Medulla oblongata (tissue), 1 donor: ENCODE measurements around the gene MAEA.

Experiments
- DNase-seq: peaks from one replicate; pipeline ENCODE4 v3.0.0-alpha.2; 2015; ENCODE audit errors: extremely low spot score

MAEA gene

DNA sequence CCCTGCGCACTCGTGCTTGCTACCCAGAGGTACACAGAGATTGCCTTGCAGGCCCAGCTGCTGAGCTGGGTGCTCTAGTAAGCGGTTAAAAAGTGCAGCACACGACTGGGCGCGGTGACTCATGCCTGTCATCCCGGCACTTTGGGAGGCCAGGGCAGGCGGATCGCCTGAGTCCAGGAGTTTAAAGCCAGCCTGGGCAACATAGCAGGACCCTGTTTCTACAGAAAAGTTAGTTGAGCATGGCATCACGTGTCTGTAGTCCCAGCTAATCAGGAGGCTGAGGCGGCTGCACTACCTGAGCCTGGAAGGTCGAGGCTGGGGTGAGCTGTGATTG is 62.8 kb downstream of the MAEA start:
- DNase-seq, result no peak

GRCh38 chr4:1353186-1354055 is 63.7 kb downstream of the MAEA start:
- DNase-seq, result no peak

DNA sequence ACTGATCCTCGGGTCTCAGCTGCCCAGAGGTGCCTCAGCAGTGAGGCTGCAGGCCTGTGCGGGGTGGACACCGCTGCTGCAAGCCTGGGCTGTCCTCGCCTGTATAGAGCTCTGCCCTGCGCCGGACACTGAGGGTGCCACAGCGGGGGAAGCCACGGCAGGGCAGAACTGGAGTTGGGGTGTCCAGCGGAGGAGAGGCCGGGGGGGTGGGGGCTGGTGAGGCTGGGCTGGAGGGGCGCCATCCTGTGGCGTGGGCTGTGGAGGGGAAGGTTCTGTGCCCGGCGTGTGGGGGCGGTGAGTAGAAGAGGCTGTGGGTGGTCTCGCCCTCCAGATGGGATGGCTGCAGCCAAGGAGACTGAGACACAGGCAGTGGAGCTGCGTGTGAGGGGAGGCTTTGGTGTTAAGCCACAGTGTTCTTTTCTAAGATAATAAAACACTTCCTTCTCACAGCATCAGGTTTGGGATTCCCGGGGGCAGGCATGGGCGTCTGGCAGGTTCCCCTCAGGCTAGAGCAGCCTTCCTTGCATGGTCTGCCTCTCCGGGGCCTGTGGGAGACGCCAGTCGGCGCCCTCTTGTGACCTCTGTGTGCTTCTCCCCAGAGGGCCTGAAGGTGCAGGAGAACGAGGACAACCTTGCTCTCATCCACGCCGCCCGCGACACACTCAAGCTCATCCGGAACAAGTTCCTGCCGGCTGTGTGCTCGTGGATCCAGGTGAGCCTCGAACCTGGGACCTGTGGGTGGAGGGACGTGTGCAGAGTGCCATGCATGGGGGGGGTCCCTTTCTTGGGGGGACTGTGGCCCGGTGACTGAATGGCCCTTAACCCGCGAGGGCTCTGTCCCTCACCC is 64.7 kb downstream of the MAEA start:
- DNase-seq, result no peak

DNA sequence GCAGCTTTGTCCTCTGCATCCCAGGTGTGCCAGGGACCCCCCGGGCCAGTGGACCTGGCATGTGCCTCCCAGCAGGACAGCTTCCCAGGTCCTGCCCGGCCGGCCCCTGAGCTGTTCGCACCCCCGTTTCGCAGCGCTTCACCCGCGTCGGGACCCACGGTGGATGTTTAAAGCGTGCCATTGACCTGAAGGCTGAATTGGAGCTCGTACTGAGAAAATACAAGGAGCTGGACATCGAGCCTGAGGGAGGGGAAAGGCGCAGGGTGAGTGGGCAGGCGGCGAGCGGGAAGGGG is 65.2 kb downstream of the MAEA start:
- no peak for DNase-seq

DNA sequence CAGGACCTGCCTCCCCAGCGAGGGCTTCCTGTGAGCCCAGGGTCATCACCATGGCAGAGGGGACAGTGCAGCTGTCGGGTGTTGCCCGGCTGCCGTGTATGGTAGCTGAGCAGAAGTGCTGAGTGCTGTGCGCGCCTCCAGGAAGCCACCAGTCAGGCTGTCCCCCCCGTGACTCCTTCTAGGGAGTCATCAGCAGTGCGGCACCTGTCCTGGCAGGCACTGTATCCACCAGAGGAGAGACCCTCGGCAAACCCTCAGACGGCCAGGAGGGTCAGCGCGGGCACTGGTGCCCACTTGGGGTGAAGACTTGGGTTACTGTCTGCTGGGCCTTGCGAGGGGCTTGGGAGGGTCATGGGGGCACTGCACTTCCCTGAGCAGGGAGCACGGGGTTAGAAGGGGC is 65.7 kb downstream of the MAEA start:
- DNase-seq, result no peak

DNA sequence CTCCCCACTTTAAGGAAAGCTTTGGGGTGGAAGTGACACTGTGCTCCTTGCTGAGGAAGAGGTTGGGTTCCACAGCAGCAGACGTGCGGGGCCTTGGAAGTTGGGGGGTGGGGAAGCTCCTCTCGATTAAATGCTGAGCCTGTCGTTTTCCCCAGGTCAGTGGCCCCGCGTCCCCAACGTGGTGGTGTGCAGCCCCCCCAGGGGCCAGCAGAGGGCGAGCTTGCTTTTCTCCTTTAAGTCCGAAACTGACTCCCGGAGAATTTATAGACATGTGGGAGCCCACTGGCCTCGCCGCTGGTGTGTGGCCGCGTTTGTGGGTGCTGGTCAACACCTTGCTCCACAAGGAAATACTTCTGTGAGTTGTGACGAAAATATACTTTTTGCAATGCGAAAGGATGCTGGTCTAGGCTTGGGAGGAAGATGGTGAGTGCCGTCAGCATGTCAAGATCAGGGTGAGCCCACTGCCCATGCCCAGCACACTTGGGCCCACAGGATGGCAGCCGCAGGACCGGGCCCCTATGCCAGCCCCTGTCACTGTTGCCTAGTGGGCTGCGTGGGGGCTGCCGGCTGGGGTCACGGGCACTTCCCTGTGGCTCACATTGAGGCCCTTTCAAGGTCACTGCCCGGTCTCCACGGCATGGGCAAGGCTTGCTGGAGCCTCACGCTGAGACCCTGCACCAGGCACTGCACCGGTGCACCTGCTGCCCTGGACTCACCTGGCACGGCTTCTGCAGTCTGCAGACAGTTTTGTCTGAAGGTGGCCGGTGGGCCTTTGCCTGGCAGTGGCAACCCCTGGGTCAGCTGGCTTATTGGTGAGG is 66.7 kb downstream of the MAEA start:
- DNase-seq, result peak; percentile 72

DNA sequence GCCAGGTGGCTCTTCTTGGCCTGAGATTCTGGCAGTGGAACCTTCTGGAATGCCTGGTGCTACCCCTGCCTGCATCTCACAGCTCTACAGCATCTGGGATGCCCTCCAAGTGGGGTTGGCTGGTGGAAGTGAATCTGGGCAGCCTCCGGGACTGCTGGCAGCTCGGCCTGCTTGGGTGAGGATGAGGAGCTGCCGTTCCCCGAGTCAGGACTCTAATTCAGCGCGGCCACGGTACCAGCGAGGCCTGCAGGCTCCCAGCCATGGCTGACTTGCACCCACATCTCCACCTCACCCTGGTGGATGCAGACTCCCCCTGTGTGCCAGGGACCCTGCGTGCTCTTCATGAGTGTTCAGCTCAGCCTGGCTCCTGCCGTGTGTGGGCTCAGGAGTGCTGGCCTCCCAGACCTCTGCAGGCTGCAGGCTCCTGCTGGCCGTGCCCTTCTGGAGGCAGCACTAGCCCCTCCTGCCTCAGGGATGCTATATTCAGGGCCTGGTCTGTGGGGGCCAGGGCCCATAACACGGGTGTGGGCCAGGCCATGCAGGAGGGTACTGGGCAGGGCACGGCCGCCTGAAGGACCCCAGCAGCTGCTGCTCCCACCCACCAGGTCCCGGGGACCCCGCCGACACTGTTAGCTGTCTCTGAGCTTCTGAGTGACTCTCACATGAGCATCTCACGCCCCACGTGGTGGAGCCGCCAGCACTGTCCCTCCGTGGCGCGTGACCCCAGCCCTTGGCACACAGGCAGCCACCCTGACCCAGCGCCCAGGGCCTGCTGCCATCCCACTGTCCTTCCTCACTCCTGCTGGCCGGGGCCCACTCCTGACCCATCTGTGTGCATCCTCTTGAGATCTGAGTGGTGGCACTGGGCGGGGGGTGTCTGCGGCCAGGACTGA is 67.9 kb downstream of the MAEA start:
- peak; percentile 84 for DNase-seq

DNA sequence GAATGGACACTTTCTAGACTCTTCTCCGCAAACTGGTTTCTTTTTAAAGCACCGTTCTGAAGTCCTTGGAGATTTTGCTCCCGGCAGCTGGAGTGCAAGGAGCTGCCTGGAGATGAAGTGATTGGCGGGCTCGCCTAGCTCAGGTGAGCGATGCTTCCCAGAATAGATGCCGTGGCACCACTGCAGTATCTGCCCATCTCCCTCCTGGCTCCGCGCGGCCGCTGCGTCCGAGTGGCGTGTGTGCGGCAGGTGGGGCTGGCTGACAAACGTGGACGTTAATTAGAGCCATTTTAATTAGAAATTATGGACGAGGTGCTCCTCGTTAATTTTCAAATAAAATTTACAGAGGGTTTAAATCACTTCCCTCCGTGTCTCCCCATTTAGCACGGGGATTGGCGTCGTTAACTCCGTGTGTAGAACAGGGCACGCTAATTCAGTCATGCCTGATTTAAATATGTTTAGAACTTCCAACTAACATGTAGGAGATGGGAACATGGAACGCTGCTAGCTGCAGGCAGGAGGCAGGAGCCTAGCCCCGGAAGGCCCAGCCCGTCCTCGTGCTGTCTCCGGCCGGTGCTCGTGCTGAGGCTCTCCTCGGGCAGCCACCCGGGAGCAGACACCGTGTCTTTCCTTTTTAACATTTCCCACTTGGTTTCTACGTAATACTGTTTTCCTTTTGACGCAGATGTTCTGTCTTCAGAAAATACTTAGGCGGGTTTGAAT is 68.9 kb downstream of the MAEA start:
- DNase-seq, result no peak

DNA sequence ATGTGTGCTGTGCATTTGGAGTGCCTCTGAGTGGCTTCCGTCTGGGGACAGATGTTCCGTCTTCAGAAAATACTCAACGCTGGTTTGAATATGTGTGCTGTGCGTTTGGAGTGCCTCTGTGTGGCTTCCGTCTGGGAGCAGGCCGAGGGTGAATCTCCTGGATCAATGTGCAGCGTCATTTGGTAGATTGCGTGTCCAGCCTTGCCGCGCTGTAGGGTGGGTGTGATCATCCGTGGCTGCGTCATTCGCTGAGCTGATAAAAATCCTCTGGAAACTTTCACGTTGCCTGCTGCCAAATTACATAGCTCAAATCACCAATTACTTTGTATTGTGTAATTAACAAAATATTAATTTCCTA is 69.4 kb downstream of the MAEA start:
- no peak for DNase-seq

- no peak for DNase-seq
Observed at GRCh38 chr4:1359976-1360375, 70.3 kb downstream of the MAEA start.

- no peak for DNase-seq
Observed at GRCh38 chr4:1360423-1361283, 71.0 kb downstream of the MAEA start.

- no peak for DNase-seq
Observed at GRCh38 chr4:1361431-1361830, 71.7 kb downstream of the MAEA start.

DNA sequence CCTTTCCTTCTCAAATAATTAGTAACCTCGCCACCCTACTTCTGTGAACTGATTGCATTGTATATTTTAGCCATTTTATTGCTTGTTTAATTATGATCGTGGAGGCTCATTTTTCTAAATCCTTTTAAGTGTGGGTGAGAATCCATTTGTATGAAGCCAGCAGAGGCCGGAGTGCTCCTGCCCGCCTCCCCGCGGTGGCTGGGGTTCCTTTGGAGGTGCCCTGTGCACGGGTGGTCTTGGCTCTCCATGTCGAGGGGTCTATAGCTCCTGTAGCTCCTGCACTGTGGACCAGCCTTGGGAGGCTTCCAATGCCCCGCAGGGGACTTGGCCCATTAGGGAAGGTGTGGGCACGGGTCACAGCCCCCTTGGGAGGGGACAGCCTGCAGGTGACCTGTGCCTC is 72.4 kb downstream of the MAEA start:
- DNase-seq, result no peak

DNA sequence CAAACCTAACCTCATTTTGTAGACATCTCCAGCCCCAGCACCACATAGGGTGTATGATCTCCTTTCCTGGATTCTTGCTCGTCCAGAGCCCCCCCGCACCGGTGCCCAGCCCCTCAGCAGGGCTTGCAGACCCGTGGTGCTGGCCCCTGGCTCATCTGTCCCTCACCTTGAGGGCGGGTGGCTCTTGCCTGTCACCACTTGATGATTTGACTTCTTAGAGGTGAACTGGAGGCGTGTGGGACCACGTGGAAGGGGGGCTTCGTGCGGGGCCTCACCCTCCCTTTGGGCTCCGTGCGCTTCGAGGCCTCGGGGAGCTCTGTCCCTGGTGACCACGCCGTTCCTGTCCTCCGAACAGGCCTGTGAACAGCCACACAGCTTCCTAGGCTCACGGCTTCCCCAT is 72.8 kb downstream of the MAEA start:
- DNase-seq, result no peak

DNA sequence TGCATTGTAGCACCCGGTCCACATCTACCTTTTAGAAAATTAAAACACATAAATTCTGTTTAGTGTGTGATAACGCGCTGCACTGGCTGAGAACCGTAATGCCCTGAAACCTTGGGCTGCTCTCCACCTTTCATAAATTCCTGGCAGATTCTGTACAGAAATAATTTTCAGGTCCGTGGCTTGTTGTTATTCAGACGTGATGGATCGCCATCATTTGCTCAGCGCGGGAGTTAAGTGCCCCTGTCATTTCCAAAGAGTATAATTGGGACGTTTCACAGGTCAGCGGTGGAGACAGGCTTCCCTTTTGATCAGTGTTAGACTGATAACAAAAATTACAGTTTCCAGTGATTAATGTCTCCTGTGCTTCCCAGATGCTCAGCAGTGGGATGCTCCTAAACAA is 73.8 kb downstream of the MAEA start:
- no peak for DNase-seq

DNA sequence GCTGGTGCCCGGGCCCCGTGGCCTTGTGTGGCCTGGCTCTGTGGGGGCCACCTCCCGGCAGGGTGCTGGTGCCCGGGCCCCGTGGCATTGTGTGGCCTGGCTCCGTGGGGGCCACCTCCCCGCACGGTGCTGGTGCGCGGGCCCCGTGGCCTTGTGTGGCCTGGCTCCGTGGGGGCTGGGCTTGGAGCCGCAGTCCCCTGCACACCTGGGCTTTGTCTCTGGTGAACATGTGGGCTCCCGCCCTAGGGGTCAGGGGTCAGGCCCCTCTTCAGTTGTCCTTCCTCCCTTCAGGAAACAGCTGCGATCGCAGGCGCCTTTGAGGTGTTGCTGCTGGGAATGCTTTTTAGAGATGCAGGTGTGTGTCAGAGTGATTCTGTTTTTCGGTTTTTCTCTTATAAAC is 74.5 kb downstream of the MAEA start:
- DNase-seq, result no peak

- no peak for DNase-seq
Observed at GRCh38 chr4:1364748-1365147, 75.1 kb downstream of the MAEA start.

DNA sequence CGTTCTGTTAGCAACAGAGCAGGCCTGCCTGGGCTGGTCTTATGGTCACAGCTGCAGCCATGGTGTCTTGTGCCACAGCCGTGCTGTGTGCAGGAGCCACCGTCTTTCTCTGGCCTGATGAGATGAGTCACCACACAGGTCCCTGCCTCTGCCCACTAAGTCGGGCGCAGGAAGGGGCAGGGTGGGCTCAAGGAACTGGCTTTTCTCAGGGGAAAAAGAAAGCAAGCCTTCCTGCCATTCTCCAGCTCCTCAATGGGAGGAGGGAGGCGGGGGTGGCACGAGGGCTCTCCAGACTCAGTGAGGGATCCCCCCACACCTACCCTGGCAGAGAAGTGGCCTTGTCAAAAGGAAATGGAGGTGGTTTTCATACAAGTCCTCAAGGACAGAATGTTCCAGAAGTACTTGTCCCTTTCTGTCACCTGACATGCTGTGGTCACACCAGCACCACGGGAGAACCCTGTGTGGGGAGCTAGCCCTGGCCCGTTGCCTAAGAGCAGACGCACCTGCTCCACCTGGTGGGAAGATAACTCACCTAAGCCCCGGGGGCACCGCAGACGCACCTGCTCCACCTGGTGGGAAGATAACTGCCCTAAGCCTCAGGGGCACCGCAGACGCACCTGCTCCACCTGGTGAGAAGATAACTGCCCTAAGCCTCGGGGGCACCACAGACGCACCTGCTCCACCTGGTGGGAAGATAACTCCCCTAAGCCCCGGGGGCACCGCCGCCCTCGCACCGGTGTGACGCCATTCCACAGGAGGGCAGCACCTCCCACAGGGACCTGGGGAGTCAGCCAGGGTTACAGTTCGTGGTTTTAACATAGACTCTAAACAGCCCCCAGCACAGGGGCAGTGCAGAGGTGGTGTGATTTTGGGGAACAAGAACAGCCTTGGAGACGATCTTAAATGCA is 75.8 kb downstream of the MAEA start:
- no peak for DNase-seq
